CD14-positive monocyte (primary cell): ENCODE data around the gene TPST1. TPM values are rescaled to one million over a fixed set of nuclear protein-coding genes. Genes with fewer than 3 reads are reported as not detected.

ENCODE experiments used
- DNase-seq, 3 donors: peaks; one replicate each; pipeline ENCODE4 v3.0.0-alpha.2; 2011 to 2022
- H2AFZ ChIP-seq: 2 replicates; pipeline ENCODE4 v1.6.0; 2012; ENCODE audit warnings: mild to moderate bottlenecking, low read depth, low read length, inconsistent platforms; ENCODE audit not compliant: insufficient read depth, poor library complexity, severe bottlenecking
- H3K27ac ChIP-seq, 2 donors: 1 replicate in 1 of 2; 2 replicates in 1 of 2; pipeline ENCODE4 v1.5.1; 2012 to 2013; ENCODE audit warnings: low read length in 2 of 2, control low read depth in 1 of 2, inconsistent platforms in 1 of 2, low read depth in 1 of 2, mild to moderate bottlenecking in 1 of 2
- H3K27me3 ChIP-seq, 2 donors: one replicate each; pipeline versions ENCODE4 v1.6.0 to v1.6.1; 2011 to 2013; ENCODE audit warnings: low read length in 2 of 2; ENCODE audit not compliant: control insufficient read depth in 2 of 2, insufficient read depth in 2 of 2
- H3K36me3 ChIP-seq, 2 donors: replicated peaks in 1 of 2; 1 replicate in 1 of 2; 2 replicates in 1 of 2; pipeline versions ENCODE4 v1.5.1 to v1.6.1; 2012 to 2013; ENCODE audit warnings: low read length in 2 of 2, control low read depth in 1 of 2, inconsistent platforms in 1 of 2, mild to moderate bottlenecking in 1 of 2; ENCODE audit not compliant: insufficient read depth in 2 of 2, control insufficient read depth in 1 of 2
- H3K4me1 ChIP-seq, 2 donors: 1 replicate in 1 of 2; 2 replicates in 1 of 2; pipeline versions ENCODE4 v1.5.1 to v1.6.1; 2012 to 2013; ENCODE audit warnings: low read length in 2 of 2, control low read depth in 1 of 2, inconsistent platforms in 1 of 2, mild to moderate bottlenecking in 1 of 2, moderate library complexity in 1 of 2; ENCODE audit not compliant: insufficient read depth in 2 of 2, control insufficient read depth in 1 of 2
- H3K4me2 ChIP-seq: replicated peaks from 2 replicates; pipeline ENCODE3; 2012; ENCODE audit warnings: low read length, moderate library complexity, mild to moderate bottlenecking; ENCODE audit not compliant: poor library complexity, severe bottlenecking; ENCODE audit errors: extremely low read depth
- H3K4me3 ChIP-seq, 3 experiments: fragments of 200-600 bp in 1 of 3; sonication (generic) in 1 of 3; replicated peaks in 1 of 3; 1 replicate in 2 of 3; 2 replicates in 1 of 3; pipeline ENCODE4 v1.5.1; 2011 to 2013; ENCODE audit warnings: low read length in 3 of 3, mild to moderate bottlenecking in 3 of 3, control low read depth in 2 of 3, low read depth in 2 of 3, inconsistent platforms in 1 of 3, moderate library complexity in 1 of 3
- H3K79me2 ChIP-seq: 2 replicates; pipeline ENCODE4 v1.6.0; 2012; ENCODE audit warnings: mild to moderate bottlenecking, control low read depth, inconsistent platforms, low read length, moderate library complexity; ENCODE audit not compliant: insufficient read depth
- H3K9ac ChIP-seq: 2 replicates; pipeline ENCODE4 v1.6.0; 2017; ENCODE audit warnings: low read length, mild to moderate bottlenecking; ENCODE audit not compliant: insufficient read depth, poor library complexity, severe bottlenecking
- H3K9me3 ChIP-seq, 2 donors: replicated peaks in 1 of 2; 1 replicate in 1 of 2; 2 replicates in 1 of 2; pipeline versions ENCODE4 v1.5.1 to v1.6.1; 2012 to 2013; ENCODE audit warnings: low read length in 2 of 2, control low read depth in 1 of 2; ENCODE audit not compliant: control insufficient read depth in 1 of 2, insufficient read depth in 1 of 2
- H4K20me1 ChIP-seq: 2 replicates; pipeline ENCODE4 v1.6.0; 2012; ENCODE audit warnings: mild to moderate bottlenecking, low read length, control low read depth, moderate library complexity; ENCODE audit not compliant: insufficient read depth
- H3K27ac Mint-ChIP-seq, 7 donors: one replicate each; pipeline ENCODE4 v1.8.0; 2020; ENCODE audit warnings: mild to moderate bottlenecking in 7 of 7, mixed read lengths in 7 of 7, moderate library complexity in 6 of 7, inconsistent platforms in 2 of 7
- H3K27me3 Mint-ChIP-seq, 3 donors: one replicate each; pipeline ENCODE4 v1.8.0; 2021 to 2022; ENCODE audit warnings: low read depth in 3 of 3, mild to moderate bottlenecking in 3 of 3, mixed read lengths in 3 of 3, moderate library complexity in 3 of 3, inconsistent platforms in 1 of 3
- H3K36me3 Mint-ChIP-seq, 2 donors: one replicate each; pipeline ENCODE4 v1.8.0; 2020; ENCODE audit warnings: mixed read lengths in 2 of 2, inconsistent platforms in 1 of 2, mild to moderate bottlenecking in 1 of 2
- H3K4me1 Mint-ChIP-seq: one replicate; pipeline ENCODE4 v1.8.0; 2020; ENCODE audit warnings: mild to moderate bottlenecking, mixed read lengths
- H3K4me3 Mint-ChIP-seq, 2 donors: one replicate each; pipeline ENCODE4 v1.8.0; 2020; ENCODE audit warnings: mild to moderate bottlenecking in 2 of 2, mixed read lengths in 2 of 2, moderate library complexity in 1 of 2
- H3K9me3 Mint-ChIP-seq, 7 donors: one replicate each; pipeline ENCODE4 v1.8.0; 2020 to 2022; ENCODE audit warnings: mixed read lengths in 7 of 7, mild to moderate bottlenecking in 6 of 7, moderate library complexity in 6 of 7, inconsistent platforms in 2 of 7
- CTCF ChIP-seq: fragments of 200-600 bp; IDR thresholded peaks from one replicate; pipeline ENCODE4 v1.8.0; 2022; ENCODE audit warnings: antibody characterized with exemption, mild to moderate bottlenecking
- WGBS: methylation state at CpG from one replicate; pipeline ENCODE4 v1.1.5; 2013; ENCODE audit warnings: missing lambda C conversion rate; ENCODE audit not compliant: insufficient coverage; 5-methylcytosine and 5-hydroxymethylcytosine counted together
- intact Hi-C, 2 donors: fragments of 100-400 bp; cut with micrococcal nuclease; formaldehyde crosslinking; loops; one replicate each; pipeline versions ENCODE4 v1.15.0 to v1.15.1; 2023
- polyA plus RNA-seq, 3 donors: library from polyadenylated mRNA; depleted of rRNA in 1 of 3; unstranded in 2 of 3; stranded (reverse) in 1 of 3; fragments of 300-500 nt in 2 of 3; fragments of >200 nt in 1 of 3; fragmentation: Illumina TruSeq in 2 of 3; gene quantifications; 1 replicate in 2 of 3; 2 replicates in 1 of 3; pipeline ENCODE4 v1.2.3, GENCODE V29; 2012 to 2021

Gene TPST1
- polyA plus RNA-seq, 3 donors = 0.54 to 4.8 (median 4.2) TPM

- peak overlapping the region in 4 of 7 donors; percentile 2 to 55 (median 21) for H3K27ac Mint-ChIP-seq
- WGBS = 10% methylated on average over 7 of the region's 8 CpGs
- H4K20me1 ChIP-seq = no peaks in the 10 kb centered on the region
Observed at GRCh38 chr7:66281678-66282590, 76.8 kb downstream of the TPST1 start.

DNA sequence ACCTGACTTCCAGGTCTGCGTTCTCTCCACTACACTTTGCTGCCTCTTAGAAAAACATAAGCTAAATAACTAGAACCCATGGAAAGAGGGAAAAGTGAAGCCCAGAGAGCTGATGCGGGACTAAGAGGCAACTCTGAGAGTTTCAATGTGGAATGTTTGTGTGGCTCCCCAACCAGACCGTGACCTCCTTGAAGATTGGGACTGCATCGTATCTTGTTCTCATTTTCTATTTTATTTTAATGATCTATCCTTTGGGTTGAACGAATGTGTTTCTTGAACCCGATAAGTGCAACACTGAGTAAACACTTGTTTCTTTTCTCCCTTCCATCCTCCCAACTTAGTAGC, 77.4 kb downstream of the TPST1 start:
- H3K4me3 ChIP-seq = no peak overlapping the region
- no peaks in the 10 kb centered on the region for H3K27me3 ChIP-seq
- no peak overlapping the region for H3K4me3 Mint-ChIP-seq
- peak overlapping the region in 1 of 2 donors; percentile 40 for H3K27ac ChIP-seq
- intact Hi-C loops = no loop called here
- peaks cover 0 to 2% (median 2%) of the 10 kb centered on the region in 3 donors for H3K27me3 Mint-ChIP-seq
- H3K9me3 Mint-ChIP-seq = no peaks in the 10 kb centered on the region
- H3K9me3 ChIP-seq = no peaks in the 10 kb centered on the region
- H3K4me2 ChIP-seq = no peak overlapping the region
- H3K27ac Mint-ChIP-seq = peak overlapping the region in 1 of 7 donors; percentile 21
- no peak for DNase-seq
- no peaks in the 10 kb centered on the region for H4K20me1 ChIP-seq
- H3K4me1 Mint-ChIP-seq = peaks cover 22% of the 10 kb centered on the region
- H3K4me1 ChIP-seq = peaks cover 15 to 23% of the 10 kb centered on the region in 2 donors
- H2AFZ ChIP-seq = peak overlapping the region; percentile 70
- TF ChIP-seq CTCF = no peak
- no peaks in the 10 kb centered on the region for H3K79me2 ChIP-seq
- H3K9ac ChIP-seq = no peak overlapping the region
- H3K36me3 Mint-ChIP-seq = no peaks in the 10 kb centered on the region
- H3K36me3 ChIP-seq = no peaks in the 10 kb centered on the region
- WGBS = 100% methylated on average over 1 of the region's 6 CpGs

More at GRCh38 chr7:66281678-66282590, 76.8 kb downstream of the TPST1 start:
- intact Hi-C loops = no loop called here
- H3K27me3 ChIP-seq = no peaks in the 10 kb centered on the region
- H3K9ac ChIP-seq = no peak overlapping the region
- Mint-ChIP-seq H3K4me3 (peak overlapping the region; percentile 28 to 85), H3K36me3 (no peaks in the 10 kb centered on the region), H3K9me3 (no peaks in the 10 kb centered on the region), H3K27me3 (peaks cover 0 to 2% (median 2%) of the 10 kb centered on the region in 3 donors), H3K4me1 (peaks cover 22% of the 10 kb centered on the region)
- peak; percentile 15 to 45 (median 32) for DNase-seq
- H3K27ac ChIP-seq = peak overlapping the region in 1 of 2 donors; percentile 40
- H3K4me1 ChIP-seq = peaks cover 15 to 23% of the 10 kb centered on the region in 2 donors
- H2AFZ ChIP-seq = peak overlapping the region; percentile 70
- H3K36me3 ChIP-seq = no peaks in the 10 kb centered on the region
- H3K4me2 ChIP-seq = peak overlapping the region; percentile 57
- TF ChIP-seq CTCF = no peak
- no peaks in the 10 kb centered on the region for H3K79me2 ChIP-seq
- peak overlapping the region in 1 of 3 experiments; percentile 51 for H3K4me3 ChIP-seq
- H3K9me3 ChIP-seq = no peaks in the 10 kb centered on the region
